Measurements from ENCODE around the gene ATXN1.
"Not testable (repeated sequence)": the region's sequence is repeated elsewhere in the genome, so short reads cannot be mapped to it uniquely, and the experiment has no call there.

The ATXN1 gene

GRCh38 chr6:16274483-16274882 is 486.8 kb downstream of the ATXN1 start:
- no peaks in the 10 kb centered on the region for H3K36me3 Mint-ChIP-seq (ENCODE audit: low read depth)
- H3K27me3 Mint-ChIP-seq: peaks cover 2% of the 10 kb centered on the region
- no peak for DNase-seq
- H3K4me1 Mint-ChIP-seq: peaks cover 11% of the 10 kb centered on the region
- ATAC-seq: no peak
- no peaks in the 10 kb centered on the region for H3K9me3 Mint-ChIP-seq
- H3K27ac Mint-ChIP-seq: no peak overlapping the region
- no peak overlapping the region for H3K4me3 Mint-ChIP-seq

GRCh38 chr6:16273256-16273655 is 488.0 kb downstream of the ATXN1 start:
- H3K36me3 Mint-ChIP-seq (ENCODE audit: low read depth): no peaks in the 10 kb centered on the region
- H3K27ac Mint-ChIP-seq: no peak overlapping the region

GRCh38 chr6:16272201-16272600 is 489.1 kb downstream of the ATXN1 start:
- Mint-ChIP-seq H3K4me3 (no peak overlapping the region), H3K36me3 (ENCODE audit: low read depth) (no peaks in the 10 kb centered on the region), H3K9me3 (no peaks in the 10 kb centered on the region), H3K4me1 (peaks cover 9% of the 10 kb centered on the region), H3K27me3 (no peaks in the 10 kb centered on the region), H3K27ac (no peak overlapping the region)
- ATAC-seq (no peak), DNase-seq (no peak)

More at GRCh38 chr6:16273256-16273655, 488.0 kb downstream of the ATXN1 start:
- DNase-seq (no peak), ATAC-seq (no peak)
- peaks cover 2% of the 10 kb centered on the region for H3K27me3 Mint-ChIP-seq
- H3K4me1 Mint-ChIP-seq: peaks cover 11% of the 10 kb centered on the region
- no peak overlapping the region for H3K4me3 Mint-ChIP-seq
- no peaks in the 10 kb centered on the region for H3K9me3 Mint-ChIP-seq

DNA sequence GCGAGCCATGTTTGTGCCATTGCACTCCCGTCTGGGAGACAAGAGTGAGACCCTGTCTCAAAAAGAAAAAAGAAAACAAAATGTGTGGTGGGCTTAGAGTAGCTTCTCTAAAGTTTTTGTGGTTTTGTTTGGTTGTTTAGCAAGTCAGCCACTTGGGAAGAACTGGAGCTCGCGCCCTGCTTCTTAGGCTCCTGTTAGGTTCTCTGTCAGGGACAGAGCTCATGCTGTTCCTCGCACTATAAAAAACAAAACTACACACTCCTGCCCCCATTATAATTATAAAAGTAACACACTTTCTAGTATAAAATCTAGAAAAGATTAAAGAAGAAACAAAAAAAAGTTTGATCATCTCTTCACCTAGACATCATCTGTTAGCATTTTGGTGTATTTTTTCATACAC is 489.8 kb downstream of the ATXN1 start:
- no peak overlapping the region for H3K27ac Mint-ChIP-seq
- H3K27me3 Mint-ChIP-seq: no peaks in the 10 kb centered on the region
- no peak overlapping the region for H3K4me3 Mint-ChIP-seq
- H3K36me3 Mint-ChIP-seq (ENCODE audit: low read depth): no peaks in the 10 kb centered on the region
- peaks cover 9% of the 10 kb centered on the region for H3K4me1 Mint-ChIP-seq
- DNase-seq (no peak), ATAC-seq (no peak)
- H3K9me3 Mint-ChIP-seq: no peaks in the 10 kb centered on the region

GRCh38 chr6:16270178-16270794 is 491.0 kb downstream of the ATXN1 start:
- H3K4me3 Mint-ChIP-seq: no peak overlapping the region
- no peak overlapping the region for H3K27ac Mint-ChIP-seq
- DNase-seq (no peak), ATAC-seq (no peak)
- no peaks in the 10 kb centered on the region for H3K27me3 Mint-ChIP-seq
- H3K36me3 Mint-ChIP-seq (ENCODE audit: low read depth): no peaks in the 10 kb centered on the region
- H3K4me1 Mint-ChIP-seq: peaks cover 17% of the 10 kb centered on the region
- no peaks in the 10 kb centered on the region for H3K9me3 Mint-ChIP-seq

GRCh38 chr6:16269442-16270070 is 491.7 kb downstream of the ATXN1 start:
- H3K4me3 Mint-ChIP-seq; H3K9me3 Mint-ChIP-seq; ATAC-seq; H3K27me3 Mint-ChIP-seq; DNase-seq; H3K36me3 Mint-ChIP-seq (ENCODE audit: low read depth); H3K27ac Mint-ChIP-seq: not testable (repeated sequence)
- peaks cover 18% of the 10 kb centered on the region for H3K4me1 Mint-ChIP-seq

DNA sequence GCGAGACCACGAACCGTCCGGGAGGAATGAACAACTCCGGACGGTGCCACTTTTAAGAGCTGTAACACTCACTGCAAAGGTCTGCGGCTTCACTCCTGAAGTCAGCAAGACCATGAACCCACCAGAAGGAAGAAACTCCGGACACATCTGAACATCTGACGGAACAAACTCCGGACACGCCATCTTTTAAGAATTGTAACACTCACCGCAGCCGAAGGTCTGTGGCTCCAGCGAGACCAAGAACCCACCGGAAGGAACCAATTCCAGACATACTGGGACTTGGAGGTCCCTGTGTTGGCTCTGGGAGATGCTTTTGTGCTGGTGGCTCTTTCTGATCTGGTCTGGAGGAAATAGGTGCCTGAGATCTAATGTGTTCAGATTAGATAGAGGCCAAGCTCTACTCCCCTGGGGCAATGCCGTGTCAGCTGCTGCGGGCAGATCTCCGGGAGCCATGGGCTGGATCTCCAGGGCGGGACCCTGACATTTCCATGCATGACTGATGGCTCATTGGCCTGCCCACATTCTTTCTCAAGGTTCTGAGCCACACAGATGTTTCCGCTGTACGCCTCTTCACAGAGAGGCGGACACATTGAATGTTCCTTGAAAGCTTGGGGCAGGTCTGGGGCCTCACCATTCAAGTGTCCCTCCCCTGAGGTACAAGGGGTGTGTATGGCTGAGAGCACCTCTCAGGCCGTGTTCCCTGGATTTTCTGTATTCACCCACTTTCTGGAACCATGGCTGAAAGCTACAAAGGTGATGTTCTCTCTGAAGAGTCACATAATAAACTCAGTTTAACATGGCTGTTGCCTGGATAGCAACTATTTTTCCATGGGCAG is 493.6 kb downstream of the ATXN1 start:
- Mint-ChIP-seq H3K4me1 (peaks cover 13% of the 10 kb centered on the region), H3K27ac (no peak overlapping the region), H3K27me3 (peaks cover 4% of the 10 kb centered on the region), H3K36me3 (ENCODE audit: low read depth) (no peaks in the 10 kb centered on the region), H3K4me3 (no peak overlapping the region), H3K9me3 (no peaks in the 10 kb centered on the region)
- ATAC-seq (peak; percentile 50), DNase-seq (no peak)

- peaks cover 13% of the 10 kb centered on the region for H3K4me1 Mint-ChIP-seq
- no peak overlapping the region for H3K27ac Mint-ChIP-seq
- H3K4me3 Mint-ChIP-seq: no peak overlapping the region
- H3K27me3 Mint-ChIP-seq: peaks cover 4% of the 10 kb centered on the region
- ATAC-seq (peak; percentile 79), DNase-seq (peak; percentile 34)
- H3K36me3 Mint-ChIP-seq (ENCODE audit: low read depth): no peaks in the 10 kb centered on the region
- no peaks in the 10 kb centered on the region for H3K9me3 Mint-ChIP-seq
Observed at GRCh38 chr6:16265351-16266341, 495.6 kb downstream of the ATXN1 start.

GRCh38 chr6:16264785-16265184 is 496.5 kb downstream of the ATXN1 start:
- ATAC-seq (no peak), DNase-seq (no peak)
- Mint-ChIP-seq H3K4me3 (no peak overlapping the region), H3K27ac (no peak overlapping the region), H3K4me1 (peaks cover 13% of the 10 kb centered on the region), H3K27me3 (peaks cover 4% of the 10 kb centered on the region), H3K36me3 (ENCODE audit: low read depth) (no peaks in the 10 kb centered on the region), H3K9me3 (no peaks in the 10 kb centered on the region)

DNA sequence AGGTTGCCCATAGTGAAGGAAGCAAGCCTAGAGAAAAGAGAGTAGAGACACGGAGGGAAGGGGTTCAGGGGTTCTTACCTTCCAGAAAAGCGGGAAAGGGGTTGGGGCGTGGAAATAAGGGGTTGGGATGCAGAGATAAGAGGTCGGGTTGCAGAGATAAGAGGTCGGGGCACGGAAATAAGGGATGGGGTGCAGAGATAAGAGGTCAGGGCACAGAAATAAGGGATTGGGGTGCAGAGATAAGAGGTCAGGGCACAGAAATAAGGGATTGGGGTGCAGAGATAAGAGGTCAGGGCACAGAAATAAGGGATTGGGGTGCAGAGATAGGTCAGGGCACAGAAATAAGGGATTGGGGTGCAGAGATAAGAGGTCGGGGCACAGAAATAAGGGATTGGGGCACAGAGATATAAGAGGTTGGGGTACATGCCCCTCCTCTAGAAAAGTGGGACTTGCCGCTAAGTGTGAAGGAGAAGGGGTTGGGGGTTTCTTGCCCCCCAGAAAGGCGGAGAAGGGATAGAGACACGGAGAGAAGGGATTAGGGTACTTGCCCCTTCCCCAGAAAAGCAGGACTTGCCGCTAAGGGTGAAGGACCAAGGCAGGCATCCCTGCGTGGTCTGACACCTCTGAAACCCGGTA is 497.7 kb downstream of the ATXN1 start:
- not testable (repeated sequence) for DNase-seq; H3K9me3 Mint-ChIP-seq; H3K27ac Mint-ChIP-seq; ATAC-seq; H3K27me3 Mint-ChIP-seq; H3K4me3 Mint-ChIP-seq; H3K36me3 Mint-ChIP-seq (ENCODE audit: low read depth)
- H3K4me1 Mint-ChIP-seq: peaks cover 13% of the 10 kb centered on the region

DNA sequence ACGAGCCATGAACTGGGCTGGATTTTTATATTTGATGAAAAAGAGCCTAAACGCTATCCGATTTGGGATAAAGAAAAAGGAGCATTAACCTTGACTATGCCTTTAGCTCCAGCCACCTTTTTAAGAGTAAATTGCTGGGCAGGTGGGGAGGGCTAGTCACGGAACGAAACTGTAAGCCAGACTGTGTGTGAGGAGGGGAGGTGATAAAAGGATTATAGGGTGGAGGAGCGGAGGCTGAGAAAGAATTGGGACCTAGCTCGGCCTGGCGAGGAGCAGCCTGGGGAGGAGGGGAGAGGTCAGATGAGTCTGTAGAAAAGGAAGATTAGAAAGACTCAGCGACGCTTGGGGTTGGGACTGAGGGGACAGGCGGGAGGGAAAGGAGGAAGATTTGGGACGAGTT is 498.5 kb downstream of the ATXN1 start:
- not testable (repeated sequence) for ATAC-seq; H3K9me3 Mint-ChIP-seq; DNase-seq; H3K4me3 Mint-ChIP-seq; H3K36me3 Mint-ChIP-seq (ENCODE audit: low read depth); H3K27me3 Mint-ChIP-seq; H3K27ac Mint-ChIP-seq
- peaks cover 11% of the 10 kb centered on the region for H3K4me1 Mint-ChIP-seq

DNA sequence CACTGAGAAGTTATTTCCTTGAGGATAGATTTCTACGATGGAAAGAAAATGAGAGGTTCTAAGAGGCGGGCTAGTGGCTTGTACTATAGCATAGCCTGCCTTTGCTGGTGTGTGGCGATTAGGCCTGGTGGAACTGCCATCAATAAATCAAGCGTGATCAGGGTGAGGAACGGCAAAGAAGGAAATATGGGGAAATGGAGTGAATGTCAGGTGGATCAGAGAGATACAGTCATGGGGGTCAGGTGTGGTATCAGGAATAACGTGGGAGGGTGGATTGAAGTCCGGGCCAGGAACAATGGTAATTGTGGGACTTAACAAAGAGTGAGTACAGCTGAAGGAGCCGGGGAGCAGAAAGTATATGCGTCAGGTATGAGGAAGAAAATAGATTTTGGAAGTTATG is 500.7 kb downstream of the ATXN1 start:
- not testable (repeated sequence) for H3K27me3 Mint-ChIP-seq; DNase-seq; H3K4me3 Mint-ChIP-seq; H3K4me1 Mint-ChIP-seq; H3K27ac Mint-ChIP-seq; ATAC-seq; H3K36me3 Mint-ChIP-seq (ENCODE audit: low read depth); H3K9me3 Mint-ChIP-seq

- not testable (repeated sequence) for H3K4me1 Mint-ChIP-seq, H3K27me3 Mint-ChIP-seq, H3K4me3 Mint-ChIP-seq
Observed at GRCh38 chr6:16259604-16260003, 501.7 kb downstream of the ATXN1 start.

DNA sequence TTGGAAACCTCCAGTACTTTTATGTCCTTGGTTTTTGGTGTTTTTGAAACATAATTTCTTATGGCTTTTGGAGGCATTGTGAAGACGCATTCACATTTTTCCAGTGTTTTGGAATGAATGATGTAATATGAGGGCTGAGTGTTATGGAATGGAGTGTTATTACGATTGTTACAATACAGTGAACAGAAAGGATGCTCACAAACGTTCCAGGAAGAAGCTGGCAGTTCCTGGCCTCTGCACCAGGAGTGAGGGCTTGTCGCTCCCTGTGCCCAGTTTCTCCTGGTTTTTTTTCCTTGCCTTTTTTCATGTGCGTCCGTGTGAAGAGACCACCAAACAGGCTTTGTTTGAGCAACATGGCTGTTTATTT is 502.6 kb downstream of the ATXN1 start:
- ATAC-seq (no peak), DNase-seq (no peak)
- Mint-ChIP-seq H3K9me3 (no peaks in the 10 kb centered on the region), H3K36me3 (ENCODE audit: low read depth) (no peaks in the 10 kb centered on the region), H3K27ac (peak overlapping the region; percentile 25), H3K4me1 (no peaks in the 10 kb centered on the region), H3K4me3 (no peak overlapping the region), H3K27me3 (peaks cover 2% of the 10 kb centered on the region)

More at GRCh38 chr6:16259604-16260003, 501.7 kb downstream of the ATXN1 start:
- H3K9me3 Mint-ChIP-seq; DNase-seq; ATAC-seq; H3K36me3 Mint-ChIP-seq (ENCODE audit: low read depth); H3K27ac Mint-ChIP-seq: not testable (repeated sequence)
